ENCODE measurements around the gene SLC39A5. TPM values are rescaled to one million over a fixed set of nuclear protein-coding genes. Genes with fewer than 3 reads are reported as not detected.

Gene SLC39A5
- total RNA-seq, 1 experiment from 2014 or later: not detected

- H4K91ac ChIP-seq (ENCODE audit: insufficient read length, low read depth, low read length): no peak overlapping the region
- no peak overlapping the region for H2BK5ac ChIP-seq (ENCODE audit: insufficient read length, low read length)
- no peak overlapping the region for H3K9ac ChIP-seq (ENCODE audit: extremely low read depth, insufficient read length, low read length)
- no peak for DNase-seq
- no peaks in the 10 kb centered on the region for H3K4me1 ChIP-seq (ENCODE audit: insufficient read depth, low read length)
- no peaks in the 10 kb centered on the region for H3K79me2 ChIP-seq (ENCODE audit: insufficient read depth, low read length)
- no peak overlapping the region for H3K18ac ChIP-seq (ENCODE audit: insufficient read length, low read depth, low read length)
- Mint-ChIP-seq H3K27ac (no peak overlapping the region), H3K27me3 (ENCODE audit: low read depth) (no peaks in the 10 kb centered on the region), H3K4me3 (no peak overlapping the region), H3K36me3 (ENCODE audit: insufficient read depth in 1 of 3, low read depth in 3 of 3) (peaks cover 17 to 40% (median 29%) of the 10 kb centered on the region in 3 experiments; a peak in 6 of 7 replicates), H3K9me3 (no peaks in the 10 kb centered on the region), H3K4me1 (peaks cover 5 to 10% of the 10 kb centered on the region in 2 experiments)
- H3K27ac ChIP-seq (ENCODE audit: insufficient read length, low read depth, low read length): no peak overlapping the region
- TF ChIP-seq CTCF (conservative IDR thresholded peaks at IDR 0.05): no peak
- H3K23ac ChIP-seq (ENCODE audit: insufficient read length, low read depth, low read length): no peak overlapping the region
- no CpG with 5 or more reads among the region's 2 CpGs for WGBS (ENCODE audit: extremely low coverage, insufficient read length, low lambda C conversion rate)
- no peak overlapping the region for H3T11ph ChIP-seq (ENCODE audit: low read length)
- H4K20me1 ChIP-seq (ENCODE audit: control insufficient read depth, insufficient read depth, insufficient read length): no peaks in the 10 kb centered on the region
- no peak overlapping the region for H2AFZ ChIP-seq (ENCODE audit: low read length)
- no peaks in the 10 kb centered on the region for H3K79me1 ChIP-seq (ENCODE audit: insufficient read depth, low read depth, low read length, poor library complexity, severe bottlenecking)
- H2BK120ac ChIP-seq (ENCODE audit: low read depth, low read length, poor library complexity, severe bottlenecking): no peak overlapping the region
- no peak overlapping the region for H2BK20ac ChIP-seq (ENCODE audit: low read depth, low read length, poor library complexity, severe bottlenecking)
- H3K14ac ChIP-seq (ENCODE audit: insufficient read depth, low read length): no peak overlapping the region
- H2BK15ac ChIP-seq (ENCODE audit: low read depth, low read length): no peak overlapping the region
- no peak overlapping the region for H2AK5ac ChIP-seq (ENCODE audit: insufficient read length, low read length)
- H3K27me3 ChIP-seq (ENCODE audit: insufficient read depth, low read length): no peaks in the 10 kb centered on the region
- no peak overlapping the region for H3K56ac ChIP-seq (ENCODE audit: insufficient read length, low read depth, low read length)
- H3K4ac ChIP-seq (ENCODE audit: low read depth, low read length): no peak overlapping the region
- H3K23me2 ChIP-seq (ENCODE audit: insufficient read length, low read depth, low read length, poor library complexity, severe bottlenecking): no peaks in the 10 kb centered on the region
- no peak overlapping the region for H4K5ac ChIP-seq (ENCODE audit: insufficient read length, low read depth, low read length)
- no peak overlapping the region for H4K8ac ChIP-seq (replicated peaks; ENCODE audit: insufficient read length, low read depth, low read length)
- no peaks in the 10 kb centered on the region for H3K9me3 ChIP-seq (ENCODE audit: control insufficient read depth, low read depth, low read length)
- no peak overlapping the region for H2BK12ac ChIP-seq (ENCODE audit: insufficient read length, low read depth, low read length)
- no peak overlapping the region for H3K4me2 ChIP-seq (ENCODE audit: insufficient read depth, insufficient read length, low read length)
These were observed 27.0 kb upstream of the SLC39A5 start for GRCh38 chr12:56202838-56203237.

Measured in H9 (cell line).